ENCODE measurements around the gene PACS1.

The PACS1 gene

GRCh38 chr11:66265531-66266377 is 195.7 kb downstream of the PACS1 start:
- no peak overlapping the region for H3K4me3 ChIP-seq (replicated peaks in 1 of 2; ENCODE audit: low read depth in 2 of 2, low read length in 2 of 2)
- TF ChIP-seq CTCF (IDR thresholded peaks at IDR 0.05; ENCODE audit: low read depth, low read length) = no peak
- no peak for DNase-seq (ENCODE audit: low read depth in 2 of 2)

GRCh38 chr11:66266378-66267038 is 196.4 kb downstream of the PACS1 start:
- no peak for TF ChIP-seq CTCF (IDR thresholded peaks at IDR 0.05; ENCODE audit: low read depth, low read length)
- peak overlapping the region in 1 of 2 donors; percentile 60 for H3K4me3 ChIP-seq (replicated peaks in 1 of 2; ENCODE audit: low read depth in 2 of 2, low read length in 2 of 2)
- no peak for DNase-seq (ENCODE audit: low read depth in 2 of 2)

GRCh38 chr11:66267039-66267378 is 196.9 kb downstream of the PACS1 start:
- TF ChIP-seq CTCF (IDR thresholded peaks at IDR 0.05; ENCODE audit: low read depth, low read length) = no peak
- peak overlapping the region; percentile 60 to 92 for H3K4me3 ChIP-seq (replicated peaks in 1 of 2; ENCODE audit: low read depth in 2 of 2, low read length in 2 of 2)
- DNase-seq (ENCODE audit: low read depth in 2 of 2) = no peak

- no peak for TF ChIP-seq CTCF (IDR thresholded peaks at IDR 0.05; ENCODE audit: low read depth, low read length)
- DNase-seq (ENCODE audit: low read depth in 2 of 2) = peak; percentile 89 to 93
- peak overlapping the region; percentile 60 to 92 for H3K4me3 ChIP-seq (replicated peaks in 1 of 2; ENCODE audit: low read depth in 2 of 2, low read length in 2 of 2)
Measured at GRCh38 chr11:66267379-66268243, 197.5 kb downstream of the PACS1 start.

GRCh38 chr11:66268244-66268951 is 198.3 kb downstream of the PACS1 start, which contains the start of gene RAB1B:
RAB1B (plus strand) TSS chr11:66268639; CDS start chr11:66268680, 41 bp downstream.
- no peak for TF ChIP-seq CTCF (IDR thresholded peaks at IDR 0.05; ENCODE audit: low read depth, low read length)
- peak within 1 kb of the TSS; percentile 92 to 96 for H3K4me3 ChIP-seq (replicated peaks in 1 of 2; ENCODE audit: low read depth in 2 of 2, low read length in 2 of 2)
- DNase-seq (ENCODE audit: low read depth in 2 of 2) = peak; percentile 100
